SK-MEL-5 (cell line): ENCODE measurements around the gene MPDZ. TPM values are rescaled to one million over a fixed set of nuclear protein-coding genes. Genes with fewer than 3 reads are reported as not detected.
"Not testable (repeated sequence)": the region's sequence is repeated elsewhere in the genome, so short reads cannot be mapped to it uniquely, and the experiment has no call there.

ENCODE experiments used
- DNase-seq: peaks from one replicate; pipeline ENCODE4 v3.0.0-alpha.2; 2016; ENCODE audit warnings: low read depth, low spot score
- in situ Hi-C: cut with HindIII; loops from 2 replicates; pipeline ENCODE4 v1.10.0; 2016; ENCODE audit warnings: low sequenced_read_pairs, high pct_unique_total_duplicates, low pct_unique_long_range_greater_than_20kb
- total RNA-seq: library from RNA; depleted of rRNA; stranded (reverse); fragments of >200 nt; shearing (Covaris generic); gene quantifications from 2 replicates; pipeline ENCODE4 v1.2.3, GENCODE V29; 2014

The MPDZ gene
- total RNA-seq, 1 experiment from 2014 or later: 28.4 TPM

DNA sequence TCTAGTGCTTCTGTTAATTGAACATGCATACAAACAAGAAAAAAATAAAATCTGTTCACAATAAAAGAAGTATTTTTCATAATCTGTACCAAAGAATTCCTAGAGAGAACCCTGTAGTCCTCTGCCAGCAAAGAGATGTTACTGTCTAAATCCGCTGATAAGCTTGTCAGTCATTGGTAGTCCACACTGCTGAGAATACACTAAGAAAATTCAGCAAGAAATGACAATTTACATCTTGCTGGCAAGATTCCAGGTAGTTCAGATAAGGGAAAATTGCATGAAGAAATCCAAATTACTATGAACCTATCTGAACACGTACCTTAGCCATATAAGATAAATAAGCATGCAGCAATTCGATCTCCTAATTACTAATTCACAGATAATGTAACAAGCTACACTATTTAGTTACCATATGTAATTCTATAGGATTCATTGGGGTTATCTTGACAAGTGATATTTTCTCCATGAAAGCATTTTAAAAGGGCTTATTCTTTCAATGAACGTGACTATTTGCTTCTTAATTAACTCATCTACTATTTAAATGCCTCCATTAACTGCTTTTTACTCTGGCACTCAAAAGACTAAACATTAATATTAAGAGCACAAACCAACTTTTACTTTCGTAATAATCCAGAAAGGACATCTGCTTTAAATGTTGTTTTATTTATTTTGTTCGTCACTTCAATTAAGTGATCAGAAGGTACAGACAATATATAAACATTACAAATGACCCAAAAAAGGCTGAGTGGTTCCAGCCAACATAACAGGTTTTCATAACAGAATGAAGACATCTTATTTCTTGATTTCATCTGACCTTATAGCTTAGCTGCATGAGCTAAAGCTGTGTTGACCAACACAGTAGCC lies 9.7 kb downstream of the MPDZ start:
- in situ Hi-C loops: no loop called here
- no peak for DNase-seq

- in situ Hi-C loops: no loop called here
- peak; percentile 4 for DNase-seq
Observed at GRCh38 chr9:13268469-13268868, 11.0 kb downstream of the MPDZ start.

GRCh38 chr9:13267743-13268142 lies 11.7 kb downstream of the MPDZ start:
- DNase-seq: peak; percentile 66
- in situ Hi-C loops: no loop called here

- DNase-seq: peak; percentile 1
- in situ Hi-C loops: no loop called here
Observed at GRCh38 chr9:13266167-13266566, 13.3 kb downstream of the MPDZ start.

GRCh38 chr9:13264788-13265187 lies 14.7 kb downstream of the MPDZ start:
- DNase-seq: no peak
- in situ Hi-C loops: no loop called here

DNA sequence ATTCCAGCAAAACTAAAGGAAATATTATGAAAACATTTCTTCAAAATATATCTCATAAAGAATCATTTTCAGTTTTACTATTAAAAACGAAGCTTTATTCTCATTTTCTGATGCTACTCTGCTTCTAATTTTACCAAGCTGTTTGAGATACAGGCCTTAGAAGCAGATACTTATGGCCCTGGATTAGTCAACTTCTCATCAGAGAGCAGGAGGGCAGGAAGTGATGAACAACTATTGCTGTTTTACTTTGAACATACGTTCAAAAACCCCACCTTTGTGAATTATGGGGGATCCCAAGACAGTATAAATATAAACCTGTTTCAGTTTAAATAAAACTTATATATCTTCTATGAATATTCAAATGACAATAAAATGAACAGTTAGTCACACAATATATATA lies 16.0 kb downstream of the MPDZ start:
- in situ Hi-C loops: no loop called here
- no peak for DNase-seq

- DNase-seq: no peak
- in situ Hi-C loops: no loop called here
Observed at GRCh38 chr9:13252852-13253251, 26.6 kb downstream of the MPDZ start.

GRCh38 chr9:13244181-13244580 lies 35.3 kb downstream of the MPDZ start:
- in situ Hi-C loops: no loop called here
- no peak for DNase-seq

DNA sequence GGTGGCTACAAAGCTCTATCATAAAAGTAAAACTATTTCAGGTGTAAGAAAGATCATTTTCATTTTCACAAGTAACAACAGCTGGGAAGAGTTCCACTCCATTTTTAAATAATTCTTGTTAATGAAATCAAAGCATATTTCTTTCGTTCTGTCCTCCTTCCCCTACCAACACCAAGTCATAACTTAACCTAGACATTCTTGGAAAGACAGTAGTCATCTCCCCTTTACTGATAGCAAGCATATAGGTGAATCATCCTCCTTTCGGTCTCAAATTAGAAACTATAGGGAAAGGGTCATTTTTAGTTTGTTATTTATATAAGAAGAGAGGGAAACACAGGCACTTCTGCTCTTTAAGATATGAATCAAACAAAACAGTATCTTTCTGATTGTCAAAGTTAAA lies 38.2 kb downstream of the MPDZ start:
- in situ Hi-C loops: no loop called here
- no peak for DNase-seq

GRCh38 chr9:13239660-13240059 lies 39.8 kb downstream of the MPDZ start:
- in situ Hi-C loops: no loop called here

DNA sequence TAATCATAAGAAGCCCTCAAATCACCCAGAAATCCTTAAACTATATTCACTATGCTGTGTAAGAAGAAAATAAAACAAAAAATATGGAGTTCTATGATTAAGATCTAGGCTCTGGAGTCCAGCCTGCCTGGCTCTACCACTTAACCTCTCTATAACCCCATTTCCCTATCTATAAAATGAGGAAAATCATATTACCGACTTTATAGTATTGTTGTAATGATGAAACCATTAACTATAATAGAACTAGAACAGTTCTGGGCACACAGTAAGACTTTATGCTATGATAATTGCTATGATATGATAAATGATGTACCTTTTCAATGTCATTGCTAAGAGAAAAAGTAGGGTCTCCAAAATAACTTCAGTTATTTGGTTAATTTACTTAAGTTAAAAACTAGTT lies 40.3 kb downstream of the MPDZ start:
- no peak for DNase-seq
- in situ Hi-C loops: no loop called here

More at GRCh38 chr9:13239660-13240059, 39.8 kb downstream of the MPDZ start:
- no peak for DNase-seq

DNA sequence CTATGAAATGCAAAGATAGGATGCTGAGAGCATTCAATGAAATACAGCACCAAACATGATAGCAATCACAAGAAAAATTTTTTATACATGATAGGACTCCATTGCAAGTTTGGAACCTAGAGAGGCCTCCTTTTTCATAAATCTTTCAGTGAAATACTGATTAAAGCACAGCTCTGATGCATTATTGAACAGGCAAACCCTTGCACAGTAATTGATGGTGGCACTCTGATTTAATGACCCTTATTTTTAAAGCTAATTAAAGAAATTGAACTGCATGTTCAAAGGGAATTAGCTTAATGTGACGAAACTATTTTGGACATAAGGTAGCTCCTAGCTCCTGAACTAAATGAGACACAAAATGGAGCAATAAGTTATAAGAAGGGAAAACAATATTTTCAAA lies 44.6 kb downstream of the MPDZ start:
- in situ Hi-C loops: no loop called here
- DNase-seq: no peak

- in situ Hi-C loops: no loop called here
Observed at GRCh38 chr9:13228431-13228830, 51.1 kb downstream of the MPDZ start.

DNA sequence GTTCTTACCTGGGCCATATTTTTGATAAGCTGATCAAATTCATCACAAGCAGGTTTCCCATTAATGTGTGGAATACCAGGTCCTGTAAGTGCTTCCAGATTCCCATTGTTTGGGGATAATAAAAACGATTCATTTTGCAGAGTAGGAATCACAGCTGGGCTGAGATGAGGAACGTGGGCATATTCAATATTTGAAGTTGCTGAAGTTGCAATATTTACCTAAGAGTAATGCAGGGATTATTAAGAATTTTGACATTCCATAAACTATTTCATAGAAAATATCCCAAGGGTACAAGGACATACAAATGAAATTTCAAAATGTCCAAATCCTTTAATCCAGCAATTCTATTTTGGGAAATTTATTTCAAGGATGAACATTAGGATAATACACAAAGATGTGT lies 55.1 kb downstream of the MPDZ start:
- in situ Hi-C loops: no loop called here
- no peak for DNase-seq

More at GRCh38 chr9:13228431-13228830, 51.1 kb downstream of the MPDZ start:
- no peak for DNase-seq

GRCh38 chr9:13222733-13223132 lies 56.8 kb downstream of the MPDZ start:
- in situ Hi-C loops: not testable (repeated sequence)

DNA sequence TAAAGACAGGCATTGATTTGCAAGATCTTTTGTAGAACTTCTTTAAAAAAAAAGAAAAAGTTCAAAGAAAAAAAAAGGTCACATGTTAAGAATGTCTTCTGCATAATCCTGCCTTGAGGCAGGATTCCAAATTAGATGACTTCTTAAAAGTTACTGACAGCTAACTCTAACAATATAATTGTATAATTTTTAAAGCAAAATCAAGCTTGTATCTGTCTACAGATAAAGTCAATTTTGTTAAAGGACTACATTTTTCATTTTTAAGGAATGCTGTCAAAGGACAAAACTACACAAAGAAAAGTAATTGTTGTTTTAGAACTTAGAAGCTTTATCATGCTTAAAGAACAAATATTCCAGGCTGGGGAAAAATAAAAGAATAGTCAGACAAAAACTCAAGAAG lies 57.8 kb downstream of the MPDZ start:
- DNase-seq: no peak
- in situ Hi-C loops: no loop called here

More at GRCh38 chr9:13222733-13223132, 56.8 kb downstream of the MPDZ start:
- not testable (repeated sequence) for DNase-seq

GRCh38 chr9:13220837-13221236 lies 58.7 kb downstream of the MPDZ start:
- in situ Hi-C loops: no loop called here
- DNase-seq: no peak

DNA sequence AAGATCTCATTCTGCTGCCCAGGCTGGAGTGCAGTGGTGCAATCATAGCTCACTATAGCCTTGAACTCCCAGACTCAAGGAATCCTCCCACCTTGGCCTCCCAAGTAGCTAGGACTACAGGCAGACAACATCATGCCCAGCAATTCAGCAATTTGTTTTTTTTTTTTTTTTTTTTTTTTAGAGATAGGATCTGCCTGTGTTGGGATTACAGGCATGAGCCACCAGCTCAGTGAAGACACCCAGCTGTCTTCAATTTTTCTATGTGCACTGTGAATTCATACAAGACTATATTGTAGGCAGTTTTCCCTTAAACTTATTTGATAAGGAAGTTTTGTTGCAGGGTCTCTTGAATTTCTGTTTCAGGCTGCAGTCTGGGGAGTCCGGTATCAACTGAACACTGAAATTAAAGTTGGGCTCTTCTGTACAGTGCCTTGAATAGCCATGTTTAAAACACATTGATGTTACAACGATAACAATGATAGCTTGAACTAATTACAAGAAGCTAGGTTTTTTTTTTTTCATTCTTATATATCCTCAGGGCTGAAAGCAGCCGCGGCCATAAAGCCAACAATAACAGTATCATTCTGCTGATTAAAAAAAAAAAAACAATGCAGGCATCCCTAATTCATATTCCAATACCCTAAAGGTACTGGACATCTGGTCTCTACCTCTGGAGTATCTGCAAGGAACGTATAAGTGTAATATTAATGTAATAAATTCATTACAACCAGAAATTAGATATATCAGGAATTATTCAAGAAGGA lies 63.5 kb downstream of the MPDZ start:
- no peak for DNase-seq
- in situ Hi-C loops: no loop called here

GRCh38 chr9:13213998-13214397 lies 65.5 kb downstream of the MPDZ start:
- DNase-seq: no peak
- in situ Hi-C loops: no loop called here
